ENCODE results near the gene APP.
"Not testable (repeated sequence)": the region's sequence is repeated elsewhere in the genome, so short reads cannot be mapped to it uniquely, and the experiment has no call there.

APP gene

GRCh38 chr21:26027696-26028095, 142.9 kb downstream of the APP start:
- in situ Hi-C loops (cut with MboI; ENCODE audit: low sequenced_read_pairs): no loop called here

- in situ Hi-C loops (cut with MboI; ENCODE audit: low sequenced_read_pairs): no loop called here
Observed at GRCh38 chr21:26025536-26026512, 144.7 kb downstream of the APP start.

GRCh38 chr21:26023406-26023805, 147.2 kb downstream of the APP start:
- in situ Hi-C loops (cut with MboI; ENCODE audit: low sequenced_read_pairs): not testable (repeated sequence)

- in situ Hi-C loops (cut with MboI; ENCODE audit: low sequenced_read_pairs): not testable (repeated sequence)
Observed at GRCh38 chr21:26022598-26023337, 147.8 kb downstream of the APP start.

- in situ Hi-C loops (cut with MboI; ENCODE audit: low sequenced_read_pairs): no loop called here
Observed at GRCh38 chr21:26020510-26020909, 150.1 kb downstream of the APP start.

- in situ Hi-C loops (cut with MboI; ENCODE audit: low sequenced_read_pairs): no loop called here
Observed at GRCh38 chr21:26020081-26020480, 150.5 kb downstream of the APP start.

- in situ Hi-C loops (cut with MboI; ENCODE audit: low sequenced_read_pairs): no loop called here
Observed at GRCh38 chr21:26019236-26019635, 151.3 kb downstream of the APP start.

GRCh38 chr21:26013970-26014369, 156.6 kb downstream of the APP start:
- in situ Hi-C loops (cut with MboI; ENCODE audit: low sequenced_read_pairs): no loop called here

- in situ Hi-C loops (cut with MboI; ENCODE audit: low sequenced_read_pairs): not testable (repeated sequence)
Observed at GRCh38 chr21:26012482-26012881, 158.1 kb downstream of the APP start.

GRCh38 chr21:26011292-26011940, 159.2 kb downstream of the APP start:
- in situ Hi-C loops (cut with MboI; ENCODE audit: low sequenced_read_pairs): no loop called here

- in situ Hi-C loops (cut with MboI; ENCODE audit: low sequenced_read_pairs): no loop called here
Observed at GRCh38 chr21:26007951-26008498, 162.5 kb downstream of the APP start.

- in situ Hi-C loops (cut with MboI; ENCODE audit: low sequenced_read_pairs): no loop called here
Observed at GRCh38 chr21:26005464-26005863, 165.1 kb downstream of the APP start.

- in situ Hi-C loops (cut with MboI; ENCODE audit: low sequenced_read_pairs): no loop called here
Observed at GRCh38 chr21:26003404-26003803, 167.2 kb downstream of the APP start.

- in situ Hi-C loops (cut with MboI; ENCODE audit: low sequenced_read_pairs): no loop called here
Observed at GRCh38 chr21:26001356-26001755, 169.2 kb downstream of the APP start.

- in situ Hi-C loops (cut with MboI; ENCODE audit: low sequenced_read_pairs): no loop called here
Observed at GRCh38 chr21:25999921-26000582, 170.5 kb downstream of the APP start.

- in situ Hi-C loops (cut with MboI; ENCODE audit: low sequenced_read_pairs): no loop called here
Observed at GRCh38 chr21:25997788-25998611, 172.6 kb downstream of the APP start.

GRCh38 chr21:25995278-25995677, 175.3 kb downstream of the APP start:
- in situ Hi-C loops (cut with MboI; ENCODE audit: low sequenced_read_pairs): no loop called here

GRCh38 chr21:25994758-25995163, 175.8 kb downstream of the APP start:
- in situ Hi-C loops (cut with MboI; ENCODE audit: low sequenced_read_pairs): no loop called here

GRCh38 chr21:25988738-25989137, 181.8 kb downstream of the APP start:
- in situ Hi-C loops (cut with MboI; ENCODE audit: low sequenced_read_pairs): no loop called here

GRCh38 chr21:25987531-25987930, 183.0 kb downstream of the APP start:
- in situ Hi-C loops (cut with MboI; ENCODE audit: low sequenced_read_pairs): no loop called here

Measured in HL-60/S4 treated with retinoic acid at 250 ng/mL for 4 days and 3 days (cell line).